Measurements from ENCODE around the gene INS. TPM values are rescaled to one million over a fixed set of nuclear protein-coding genes. Genes with fewer than 3 reads are reported as not detected.

INS gene
- total RNA-seq, 1 experiment from 2014 or later = not detected

- H3K23me2 ChIP-seq (ENCODE audit: insufficient read length, low read depth, low read length, poor library complexity, severe bottlenecking) = no peaks in the 10 kb centered on the region
- Mint-ChIP-seq H3K36me3 (ENCODE audit: insufficient read depth in 1 of 3, low read depth in 3 of 3) (no peaks in the 10 kb centered on the region), H3K9me3 (no peaks in the 10 kb centered on the region), H3K27me3 (ENCODE audit: low read depth) (peaks cover 29% of the 10 kb centered on the region), H3K4me1 (peaks cover 0 to 1% of the 10 kb centered on the region in 2 experiments; a peak in 1 of 4 replicates), H3K4me3 (no peak overlapping the region; a peak in 1 of 5 replicates), H3K27ac (no peak overlapping the region)
- no peak overlapping the region for H2AFZ ChIP-seq (ENCODE audit: low read length)
- H3K14ac ChIP-seq (ENCODE audit: insufficient read depth, low read length) = no peak overlapping the region; the same call in 1 of the 2 replicates
- no peak overlapping the region for H2BK120ac ChIP-seq (ENCODE audit: low read depth, low read length, poor library complexity, severe bottlenecking)
- no peaks in the 10 kb centered on the region for H3K9me3 ChIP-seq (ENCODE audit: control insufficient read depth, low read depth, low read length)
- H3K79me2 ChIP-seq (ENCODE audit: insufficient read depth, low read length) = no peaks in the 10 kb centered on the region
- no peak overlapping the region for H2BK15ac ChIP-seq (ENCODE audit: low read depth, low read length)
- H3K4me1 ChIP-seq (ENCODE audit: insufficient read depth, low read length) = no peaks in the 10 kb centered on the region
- H3K23ac ChIP-seq (ENCODE audit: insufficient read length, low read depth, low read length) = no peak overlapping the region
- H3K4me2 ChIP-seq (ENCODE audit: insufficient read depth, insufficient read length, low read length) = no peak overlapping the region
- DNase-seq = no peak
- no peak overlapping the region for H4K8ac ChIP-seq (replicated peaks; ENCODE audit: insufficient read length, low read depth, low read length)
- WGBS (ENCODE audit: extremely low coverage, insufficient read length, low lambda C conversion rate) = no CpG with 5 or more reads among the region's 23 CpGs
- no peak overlapping the region for H4K5ac ChIP-seq (ENCODE audit: insufficient read length, low read depth, low read length)
- H3K4ac ChIP-seq (ENCODE audit: low read depth, low read length) = no peak overlapping the region
- H2BK5ac ChIP-seq (ENCODE audit: insufficient read length, low read length) = no peak overlapping the region
- no peaks in the 10 kb centered on the region for H3K27me3 ChIP-seq (ENCODE audit: insufficient read depth, low read length)
- H2BK12ac ChIP-seq (ENCODE audit: insufficient read length, low read depth, low read length) = no peak overlapping the region
- no peak overlapping the region for H3K9ac ChIP-seq (ENCODE audit: extremely low read depth, insufficient read length, low read length)
- H4K20me1 ChIP-seq (ENCODE audit: control insufficient read depth, insufficient read depth, insufficient read length) = no peaks in the 10 kb centered on the region
- no peak overlapping the region for H2BK20ac ChIP-seq (ENCODE audit: low read depth, low read length, poor library complexity, severe bottlenecking)
- no peak overlapping the region for H3K56ac ChIP-seq (ENCODE audit: insufficient read length, low read depth, low read length)
- H3T11ph ChIP-seq (ENCODE audit: low read length) = no peak overlapping the region
- no peak overlapping the region for H2AK5ac ChIP-seq (ENCODE audit: insufficient read length, low read length)
- TF ChIP-seq, protein P1, sequence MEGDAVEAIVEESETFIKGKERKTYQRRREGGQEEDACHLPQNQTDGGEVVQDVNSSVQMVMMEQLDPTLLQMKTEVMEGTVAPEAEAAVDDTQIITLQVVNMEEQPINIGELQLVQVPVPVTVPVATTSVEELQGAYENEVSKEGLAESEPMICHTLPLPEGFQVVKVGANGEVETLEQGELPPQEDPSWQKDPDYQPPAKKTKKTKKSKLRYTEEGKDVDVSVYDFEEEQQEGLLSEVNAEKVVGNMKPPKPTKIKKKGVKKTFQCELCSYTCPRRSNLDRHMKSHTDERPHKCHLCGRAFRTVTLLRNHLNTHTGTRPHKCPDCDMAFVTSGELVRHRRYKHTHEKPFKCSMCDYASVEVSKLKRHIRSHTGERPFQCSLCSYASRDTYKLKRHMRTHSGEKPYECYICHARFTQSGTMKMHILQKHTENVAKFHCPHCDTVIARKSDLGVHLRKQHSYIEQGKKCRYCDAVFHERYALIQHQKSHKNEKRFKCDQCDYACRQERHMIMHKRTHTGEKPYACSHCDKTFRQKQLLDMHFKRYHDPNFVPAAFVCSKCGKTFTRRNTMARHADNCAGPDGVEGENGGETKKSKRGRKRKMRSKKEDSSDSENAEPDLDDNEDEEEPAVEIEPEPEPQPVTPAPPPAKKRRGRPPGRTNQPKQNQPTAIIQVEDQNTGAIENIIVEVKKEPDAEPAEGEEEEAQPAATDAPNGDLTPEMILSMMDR (conservative IDR thresholded peaks at IDR 0.05) = no peak
- H3K27ac ChIP-seq (ENCODE audit: insufficient read length, low read depth, low read length) = no peak overlapping the region
- no peak overlapping the region for H4K91ac ChIP-seq (ENCODE audit: insufficient read length, low read depth, low read length)
- H3K18ac ChIP-seq (ENCODE audit: insufficient read length, low read depth, low read length) = no peak overlapping the region
- H3K79me1 ChIP-seq (ENCODE audit: insufficient read depth, low read depth, low read length, poor library complexity, severe bottlenecking) = no peaks in the 10 kb centered on the region
These were observed 24.5 kb upstream of the INS start for GRCh38 chr11:2185324-2186085.

All from H9 (cell line).